ENCODE results near the gene XCR1.
A peak's percentile ranks its signal among the peaks of the same experiment; 100 is the strongest.

The XCR1 gene

DNA sequence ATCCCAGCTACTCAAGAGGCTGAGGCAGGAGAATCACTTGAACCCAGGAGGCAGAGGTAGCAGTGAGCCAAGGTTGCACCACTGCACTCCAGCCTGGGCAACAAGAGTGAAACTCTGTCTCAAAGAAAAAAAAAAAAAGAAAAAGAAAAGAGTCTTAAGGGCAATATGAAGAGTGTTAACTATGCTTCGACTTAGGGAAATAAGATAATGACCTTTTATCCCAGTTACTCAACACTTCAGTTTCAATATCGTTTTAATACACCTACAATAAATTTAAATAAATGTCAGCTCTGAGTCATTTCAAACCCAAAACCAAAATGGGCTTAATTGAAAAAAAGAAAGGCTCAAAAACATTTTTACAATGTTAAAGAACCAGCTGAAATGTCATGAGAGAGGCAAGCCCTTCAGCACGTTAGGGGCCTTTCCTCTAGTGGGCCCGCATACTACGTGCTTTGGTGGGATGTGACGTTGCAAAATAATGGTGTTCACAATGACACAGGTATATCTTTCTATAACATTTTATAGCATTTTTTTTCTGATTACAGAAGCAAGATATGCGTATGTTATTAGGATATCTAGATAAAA lies 47.0 kb downstream of the XCR1 start:
- DNase-seq: no peak

DNA sequence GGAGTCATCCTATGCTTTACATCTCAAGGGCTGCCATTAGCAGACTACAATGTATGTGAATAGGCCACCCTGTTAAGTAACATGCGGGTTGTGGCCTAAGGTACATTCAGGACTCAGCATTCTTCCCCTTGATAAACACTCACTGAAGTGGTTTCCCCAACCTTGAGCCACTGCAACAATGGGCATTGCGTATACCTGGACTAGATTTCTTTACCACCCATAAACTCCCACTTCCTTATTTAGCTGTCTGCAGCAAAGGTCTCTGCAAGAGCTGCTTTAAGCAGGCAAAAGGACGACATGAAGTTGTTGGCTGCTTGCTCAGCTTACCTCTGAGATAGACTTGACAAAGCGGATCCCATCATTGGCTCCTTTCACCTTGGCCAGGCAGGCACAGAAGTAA lies 47.9 kb downstream of the XCR1 start:
- no peak for DNase-seq

DNA sequence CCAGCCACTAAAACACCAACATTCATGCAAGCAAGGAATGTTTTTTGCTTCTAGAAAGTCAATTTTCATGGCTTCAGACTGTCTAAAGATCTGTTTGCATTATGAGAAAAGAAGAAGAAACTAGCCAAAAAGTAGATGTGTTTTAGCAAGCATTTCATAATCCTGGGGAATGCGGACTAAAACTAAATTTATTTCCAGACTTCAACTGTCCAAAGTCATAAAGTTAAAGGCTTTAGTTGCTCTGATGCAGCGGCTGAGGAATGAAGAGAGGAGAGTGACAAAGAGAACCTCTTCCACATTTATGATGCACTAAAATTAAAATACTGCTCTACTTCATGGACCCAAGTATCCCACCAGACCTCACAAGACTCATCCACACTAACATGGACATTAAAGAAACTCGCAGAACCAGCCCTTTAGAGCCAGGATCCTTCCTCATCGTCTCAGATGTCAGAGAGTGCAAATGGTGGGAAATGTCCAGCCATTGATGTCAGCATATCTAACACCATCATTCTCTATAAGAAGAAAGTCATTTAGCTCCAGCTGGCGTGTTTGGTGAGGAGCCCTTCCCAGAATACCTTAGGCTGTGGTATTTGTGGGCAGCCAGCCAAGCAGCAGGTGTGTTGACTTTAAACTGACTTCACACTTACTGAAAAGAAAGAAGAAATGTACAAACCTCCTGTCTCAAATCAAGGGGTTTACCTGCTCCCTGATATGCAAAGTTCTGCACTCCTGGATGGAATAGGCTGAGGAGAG lies 49.1 kb downstream of the XCR1 start:
- peak; percentile 62 for DNase-seq

DNA sequence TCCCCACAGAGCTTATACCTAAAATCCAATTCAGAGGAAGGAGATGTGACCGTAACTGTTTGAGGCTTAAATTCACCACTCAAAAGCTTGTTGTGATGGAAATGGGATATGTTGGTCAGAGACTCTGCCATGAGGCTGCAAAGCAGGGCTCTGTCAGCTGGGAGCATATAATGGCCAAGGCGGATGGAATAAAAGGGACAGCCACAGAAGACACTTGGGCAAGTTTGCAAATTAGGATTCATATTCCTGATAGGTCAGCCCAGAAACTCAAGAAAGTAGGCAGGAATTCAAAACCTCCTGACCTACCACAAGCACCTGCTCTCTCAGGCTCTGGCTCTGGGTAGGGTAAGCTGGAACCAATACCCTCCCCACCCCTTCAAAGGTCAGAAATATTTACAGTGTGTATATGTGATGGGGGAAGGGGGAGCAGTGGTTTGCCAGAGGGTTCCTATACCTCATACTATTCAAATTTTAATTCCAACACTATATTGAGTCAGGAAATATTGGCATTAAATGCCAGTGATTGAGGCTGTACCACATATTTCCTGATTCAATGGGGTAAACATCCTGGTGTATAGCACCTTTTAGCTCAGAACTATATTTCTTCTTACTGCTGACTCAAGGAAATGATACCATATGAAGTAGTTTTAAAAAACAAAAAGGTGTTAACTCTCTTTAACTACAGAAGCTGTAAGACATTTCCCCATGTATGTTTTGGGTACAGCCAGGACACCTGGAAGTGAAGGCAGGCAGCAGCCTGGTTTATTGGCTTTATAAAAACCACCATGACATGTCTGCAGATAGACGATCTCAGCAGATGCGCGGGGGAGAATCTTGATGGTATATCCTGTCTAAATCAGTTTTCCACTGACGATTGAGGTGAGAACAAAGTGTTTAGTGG lies 50.8 kb downstream of the XCR1 start:
- DNase-seq: no peak

DNA sequence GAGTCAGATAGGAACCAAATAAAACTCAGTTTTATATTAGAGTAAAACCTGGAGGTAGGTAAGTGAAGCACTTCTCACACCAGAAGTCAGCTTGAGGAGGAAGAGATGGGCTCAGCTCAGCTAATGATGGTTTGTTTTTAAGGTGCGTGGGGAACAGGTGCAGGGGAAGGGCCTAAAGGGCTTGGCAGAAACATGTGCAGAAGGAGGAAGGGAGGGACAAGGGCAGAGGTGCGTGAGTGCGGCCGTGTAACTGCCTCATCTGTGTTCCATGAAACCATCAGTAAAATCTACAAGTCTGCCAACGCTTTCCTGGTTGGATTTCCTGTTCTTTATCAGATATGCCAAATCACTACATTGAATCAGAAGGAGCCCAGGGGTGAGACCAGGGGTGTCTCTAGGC lies 51.6 kb downstream of the XCR1 start:
- DNase-seq: no peak

DNA sequence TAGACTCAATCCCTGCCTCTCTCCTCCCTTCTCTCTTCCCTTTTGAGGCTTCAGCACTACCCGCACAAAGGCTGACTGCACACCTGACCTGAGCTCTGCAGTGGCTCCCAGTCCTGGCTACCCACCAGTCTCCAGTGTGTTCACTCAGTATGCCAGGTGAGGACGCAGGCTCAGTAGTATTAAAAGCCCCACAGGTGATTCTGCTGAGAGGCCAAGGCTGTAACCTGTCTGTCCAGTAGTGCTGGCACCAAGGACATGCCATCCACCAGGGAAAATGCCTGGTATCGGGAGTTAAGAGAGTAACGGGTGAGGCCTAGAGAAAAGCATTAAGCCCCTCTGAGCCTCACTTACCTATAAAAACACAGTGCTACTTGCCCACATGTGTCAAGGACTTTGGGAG lies 52.6 kb downstream of the XCR1 start:
- DNase-seq: no peak

DNA sequence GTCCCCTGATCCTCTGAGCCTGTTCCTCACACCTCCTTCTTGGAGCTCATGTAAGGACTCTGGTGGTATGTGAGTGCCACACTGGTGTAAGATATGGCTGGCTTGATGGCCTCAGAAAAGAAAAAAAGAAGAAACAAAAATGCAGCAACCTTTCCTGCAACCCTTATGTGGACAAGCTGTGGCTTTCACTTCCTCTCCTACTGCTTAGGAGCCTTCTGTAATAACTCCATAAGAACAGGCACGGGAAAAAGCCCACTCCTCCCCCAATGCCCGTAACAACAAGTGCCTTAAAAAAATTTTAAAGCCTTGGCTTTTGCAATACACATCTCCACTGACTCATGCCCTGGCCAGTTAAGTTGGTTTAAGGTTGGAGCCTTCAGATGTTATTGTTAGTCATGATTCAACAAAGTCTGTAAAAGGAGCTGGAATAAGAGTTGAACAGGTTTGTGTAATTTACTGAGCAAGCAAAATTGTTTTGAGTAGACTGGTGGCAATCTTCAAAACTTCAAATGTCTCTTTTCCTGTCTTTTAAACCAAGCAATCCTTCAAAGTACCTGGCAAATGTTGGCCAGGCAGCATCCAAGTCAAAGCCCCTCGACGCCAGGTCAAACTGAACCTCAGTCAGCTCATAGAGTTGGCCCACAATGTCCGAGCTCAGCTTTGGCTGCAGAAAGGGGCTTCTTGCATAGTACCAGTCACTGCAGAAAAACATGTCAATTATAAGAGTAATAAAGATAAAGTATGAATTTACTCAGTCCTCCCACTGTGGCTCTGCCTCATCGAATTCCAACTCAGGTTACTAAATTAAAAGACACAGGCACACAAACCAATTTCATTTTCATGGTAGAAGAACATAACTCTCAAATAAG lies 54.5 kb downstream of the XCR1 start:
- no peak for DNase-seq

DNA sequence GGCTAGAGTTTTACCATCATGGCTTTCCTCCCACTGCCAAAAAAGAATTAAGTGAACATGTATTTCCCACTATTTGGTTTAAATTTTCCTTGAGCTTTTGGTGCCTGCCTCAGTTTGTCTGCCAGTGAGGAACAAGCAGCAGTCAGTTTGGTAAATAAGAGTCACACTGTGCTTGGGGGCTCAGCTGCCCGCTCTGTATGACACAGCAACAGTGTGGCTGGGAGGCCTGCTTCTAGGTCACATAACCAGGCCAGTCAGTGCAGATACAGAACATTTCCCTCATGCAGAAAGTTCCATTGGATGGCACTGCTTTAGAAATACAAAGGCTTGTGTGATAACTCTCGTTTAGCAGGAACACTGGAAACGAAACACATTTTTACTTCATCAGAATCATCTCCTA lies 57.3 kb downstream of the XCR1 start:
- no peak for DNase-seq

DNA sequence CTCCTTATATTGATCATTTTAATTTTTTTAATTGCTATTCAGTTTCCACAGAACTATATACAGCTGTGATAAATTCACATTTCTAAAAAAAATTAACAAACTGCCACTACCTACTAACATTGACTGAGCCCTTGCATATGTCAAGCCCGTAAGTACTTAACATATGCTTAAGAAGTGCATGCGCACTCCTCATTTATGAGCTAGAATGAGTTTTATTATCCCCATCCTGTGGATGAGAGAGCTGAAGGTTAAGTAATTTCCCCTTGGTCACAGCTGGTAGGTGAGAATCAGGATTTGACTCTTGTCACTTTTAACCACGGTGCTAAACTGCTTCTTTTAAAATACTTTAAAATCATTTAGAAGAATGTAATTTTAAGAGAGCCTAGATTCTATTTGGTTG lies 58.2 kb downstream of the XCR1 start:
- no peak for DNase-seq

DNA sequence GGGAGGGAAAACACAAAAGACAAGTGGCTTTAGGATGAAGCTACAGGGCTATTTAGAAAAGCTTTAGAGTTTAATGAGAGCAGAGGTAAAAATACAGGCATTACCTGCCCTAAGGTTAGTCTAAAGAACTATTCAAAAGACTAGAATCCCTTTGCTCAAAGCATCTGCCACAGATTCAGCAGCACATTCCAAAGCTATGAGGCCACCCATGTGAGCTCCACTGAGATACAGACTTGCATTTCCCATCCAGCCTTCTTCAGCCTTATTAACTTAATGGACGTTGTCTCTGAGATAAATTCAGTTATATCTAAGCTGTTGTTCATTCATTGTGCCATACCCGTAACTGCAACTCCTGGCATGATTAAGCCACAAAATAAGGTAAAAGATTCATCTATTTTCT lies 58.6 kb downstream of the XCR1 start:
- no peak for DNase-seq

DNA sequence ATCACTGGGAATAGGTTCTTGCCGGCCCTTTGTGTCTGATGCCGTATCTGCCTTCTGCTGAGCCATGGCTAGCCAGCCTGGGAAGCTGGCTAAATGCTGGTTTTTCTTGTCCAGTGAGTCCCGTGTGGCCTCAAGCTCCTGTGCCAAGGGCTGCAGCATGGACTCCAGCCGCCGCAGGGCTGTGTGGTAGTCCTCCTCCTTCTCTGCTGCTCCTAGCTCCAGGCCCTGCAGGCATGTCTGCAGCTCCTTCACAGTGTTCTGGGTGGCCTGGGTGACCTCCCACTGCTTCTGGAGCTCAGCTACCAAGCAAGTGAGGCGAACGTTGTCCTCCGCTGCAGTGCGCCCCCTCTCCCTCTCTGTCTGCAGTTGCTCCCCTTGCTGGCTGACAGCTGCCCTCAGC lies 59.1 kb downstream of the XCR1 start:
- no peak for DNase-seq

DNA sequence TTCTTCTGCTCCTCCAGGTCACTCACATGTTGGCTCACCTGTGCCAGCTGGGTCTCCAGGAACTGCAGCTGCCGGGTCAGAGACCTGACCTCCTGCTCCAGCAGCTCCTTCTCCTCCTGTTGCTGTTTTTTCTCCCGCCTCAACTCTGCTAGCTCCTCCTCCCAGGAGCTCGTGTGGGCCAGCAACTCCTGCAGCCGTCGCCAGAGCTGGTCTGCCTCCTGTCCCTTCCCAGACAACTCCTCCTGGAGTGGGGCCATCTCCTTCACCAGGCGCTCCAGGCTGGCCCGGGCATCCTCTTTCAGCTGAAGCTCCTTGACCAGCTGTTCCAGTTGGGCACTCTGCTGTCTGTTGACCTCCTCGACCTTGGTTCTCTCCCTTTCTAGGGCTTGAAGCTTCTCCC lies 59.6 kb downstream of the XCR1 start:
- no peak for DNase-seq

Measured in NCI-H146 (cell line).